Measurements from ENCODE around the gene FOXF2.

GRCh38 chr6:1381481-1382330 lies 7.7 kb upstream of the FOXF2 start:
- TF ChIP-seq CTCF (IDR thresholded peaks at IDR 0.05; ENCODE audit: insufficient read depth, low read depth, low read length) (peak; percentile 39), EZH2 (IDR thresholded peaks at IDR 0.05; ENCODE audit: insufficient read depth, low read length) (peak; percentile 89)
